Activated effector memory CD4-positive, alpha-beta T cell treated with anti-CD3 and anti-CD28 coated beads, Interleukin-2, amount 50 U/mL, for 16 hours (primary cell): ENCODE measurements around the gene AKAP9.
"Not testable (repeated sequence)": the region's sequence is repeated elsewhere in the genome, so short reads cannot be mapped to it uniquely, and the experiment has no call there.

ENCODE experiments used
- DNase-seq: peaks from one replicate; pipeline ENCODE4 v3.0.0-alpha.2; 2020

The AKAP9 gene

GRCh38 chr7:91940572-91941341 lies at the start of gene AKAP9:
AKAP9 (plus strand) TSS chr7:91940862; CDS start chr7:91941100, 238 bp downstream.
- peak; percentile 96 for DNase-seq

DNA sequence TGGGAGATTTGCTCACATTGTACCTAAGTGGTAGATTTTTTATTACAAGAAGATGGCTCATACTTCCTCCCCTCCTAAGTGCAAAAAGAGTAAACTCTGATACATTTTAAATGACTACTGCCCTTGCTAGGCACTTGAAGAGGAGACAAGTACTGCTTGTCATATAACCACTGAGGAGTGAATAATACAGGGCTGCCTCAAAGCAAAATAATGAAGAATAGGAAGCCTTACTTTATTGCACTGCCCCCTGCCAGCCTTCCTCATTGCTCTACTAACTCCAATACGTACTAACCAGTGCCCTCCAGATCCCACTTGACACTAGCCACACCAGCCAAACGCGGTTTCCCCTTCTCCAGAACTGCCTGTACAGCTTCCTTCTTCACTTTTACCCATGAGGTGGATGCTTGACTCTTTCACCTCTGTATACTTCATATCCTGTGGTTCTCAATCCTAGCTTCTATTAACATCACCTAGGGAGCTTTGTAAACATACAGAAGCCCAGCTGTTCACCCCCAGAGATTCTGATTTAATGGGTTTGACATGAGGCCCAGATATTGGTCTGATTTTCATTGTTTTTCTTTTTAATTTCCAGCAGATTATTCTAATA lies 48.5 kb upstream of the AKAP9 start:
- no peak for DNase-seq

DNA sequence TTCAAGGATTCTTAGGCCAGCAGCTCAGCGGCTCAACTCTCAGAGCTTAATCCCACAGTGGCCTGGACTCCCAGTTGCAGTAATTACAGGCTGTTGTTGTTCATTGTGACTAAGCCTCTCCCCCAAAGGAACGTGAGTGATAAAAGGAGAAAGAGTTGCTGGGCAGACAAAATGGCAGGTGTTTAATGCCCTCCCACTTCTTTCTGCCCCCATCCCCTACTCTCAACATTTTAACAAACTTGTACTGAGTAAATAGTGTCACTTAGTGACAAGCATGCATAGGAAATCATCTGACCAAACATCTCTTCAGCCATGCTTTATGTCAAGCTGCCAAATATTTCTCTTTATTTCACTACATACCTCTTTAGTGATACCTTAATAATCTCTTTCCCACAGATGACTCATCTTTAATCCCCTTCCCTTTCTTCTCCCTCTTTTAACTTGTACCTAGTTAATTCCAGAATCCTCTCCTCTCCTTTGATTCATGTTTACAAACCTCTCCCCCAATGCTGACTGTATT lies 47.8 kb upstream of the AKAP9 start:
- no peak for DNase-seq

GRCh38 chr7:91893699-91894098 lies 47.0 kb upstream of the AKAP9 start:
- DNase-seq, result not testable (repeated sequence)

DNA sequence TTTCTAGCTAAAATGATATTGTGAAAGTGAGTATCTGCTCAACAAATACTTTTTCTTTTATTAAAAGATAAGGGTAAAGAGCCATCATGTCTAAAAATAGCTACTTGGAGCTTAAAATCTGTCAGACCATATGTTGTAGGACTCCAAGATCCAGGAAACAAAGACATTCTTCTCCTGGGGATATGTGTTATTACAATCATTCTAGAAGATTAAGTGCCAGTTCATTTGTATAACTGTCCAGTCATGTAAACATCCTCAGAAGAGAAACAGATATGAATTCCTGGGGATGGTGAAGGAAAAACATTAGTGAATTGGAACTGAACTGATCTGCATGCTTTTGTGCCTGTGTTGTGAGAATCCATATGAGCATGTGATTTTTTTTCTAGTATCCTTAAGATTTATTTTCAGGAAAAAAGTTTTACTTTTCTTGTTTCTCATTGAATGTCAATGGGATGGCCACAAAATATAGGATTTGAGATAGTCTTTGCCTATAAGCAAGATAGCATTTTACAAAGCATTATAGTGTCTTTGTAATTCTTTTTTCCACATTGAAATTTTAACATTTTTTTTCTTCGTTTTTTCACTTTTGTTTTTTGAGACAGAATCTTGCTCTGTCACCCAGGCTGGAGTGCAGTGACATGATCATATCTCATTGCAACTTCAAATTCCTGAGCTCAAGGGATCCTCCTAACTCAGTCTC lies 45.7 kb upstream of the AKAP9 start:
- no peak for DNase-seq

GRCh38 chr7:91898240-91898992 lies 42.2 kb upstream of the AKAP9 start:
- no peak for DNase-seq

DNA sequence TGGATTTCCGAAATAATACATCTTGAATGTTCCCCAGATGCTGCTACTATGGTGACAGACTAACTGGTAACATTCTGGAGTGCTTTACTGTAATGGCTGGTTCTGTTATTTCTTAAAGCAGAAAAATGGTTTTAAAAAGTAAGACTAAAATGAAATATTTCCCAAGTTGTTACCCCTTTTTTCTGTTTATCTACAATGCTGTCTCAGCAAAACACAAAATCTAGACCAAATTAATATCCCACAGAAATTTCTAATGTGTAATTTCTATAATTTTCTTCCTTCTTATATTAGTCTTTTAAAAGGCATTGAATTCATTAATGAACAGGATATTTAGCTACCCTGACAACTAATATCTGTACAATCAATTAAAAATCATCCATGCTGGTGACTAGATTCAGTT lies 41.1 kb upstream of the AKAP9 start:
- DNase-seq, result no peak

GRCh38 chr7:91910171-91910570 lies 30.5 kb upstream of the AKAP9 start:
- DNase-seq, result no peak

GRCh38 chr7:91911121-91911520 lies 29.5 kb upstream of the AKAP9 start:
- DNase-seq, result no peak

DNA sequence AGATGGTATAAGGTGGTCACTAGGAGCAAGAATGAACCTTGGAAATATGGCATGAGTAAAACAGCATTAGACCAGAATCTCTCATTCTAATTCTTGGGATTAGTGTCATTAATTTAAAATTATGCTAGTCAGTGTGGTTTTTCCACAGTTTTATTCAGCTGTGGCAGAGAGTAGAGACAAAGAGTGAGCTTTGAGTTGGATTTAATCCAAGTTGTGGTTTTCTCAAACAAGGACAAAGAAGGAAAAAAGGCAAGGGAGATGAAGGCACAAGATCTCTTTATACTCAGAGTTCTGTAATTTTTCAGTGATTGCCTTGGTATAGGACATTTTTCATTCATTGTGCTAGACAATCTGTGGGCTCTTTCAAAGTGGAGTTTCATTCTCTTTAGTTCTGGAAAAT lies 28.2 kb upstream of the AKAP9 start:
- no peak for DNase-seq

- DNase-seq, result no peak
Measured at GRCh38 chr7:91913612-91914011, 27.1 kb upstream of the AKAP9 start.

GRCh38 chr7:91915401-91916050 lies 25.1 kb upstream of the AKAP9 start:
- no peak for DNase-seq

GRCh38 chr7:91916051-91916440 lies 24.6 kb upstream of the AKAP9 start:
- DNase-seq, result no peak

GRCh38 chr7:91918356-91918755 lies 22.3 kb upstream of the AKAP9 start:
- no peak for DNase-seq

- DNase-seq, result no peak
Measured at GRCh38 chr7:91922857-91923256, 17.8 kb upstream of the AKAP9 start.

- no peak for DNase-seq
Measured at GRCh38 chr7:91927912-91928311, 12.8 kb upstream of the AKAP9 start.

DNA sequence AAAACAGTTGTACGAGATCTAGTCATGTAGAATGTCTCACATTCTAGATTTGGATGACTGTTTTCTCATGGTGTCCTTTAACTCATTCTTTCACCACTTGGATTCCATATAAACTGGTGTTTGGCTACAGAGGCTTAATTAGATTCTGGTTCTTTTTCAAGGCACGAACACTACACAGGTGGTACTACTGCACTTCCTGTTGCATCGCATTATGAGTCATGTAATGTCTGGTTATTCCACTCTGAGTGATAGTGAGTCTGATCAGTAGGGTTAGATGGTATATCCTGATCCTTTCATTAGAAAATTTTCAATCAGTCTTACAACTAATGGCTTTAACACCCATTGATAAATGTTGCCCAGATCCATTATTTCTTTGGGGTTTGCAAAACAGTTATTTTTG lies 11.2 kb upstream of the AKAP9 start:
- DNase-seq, result no peak

DNA sequence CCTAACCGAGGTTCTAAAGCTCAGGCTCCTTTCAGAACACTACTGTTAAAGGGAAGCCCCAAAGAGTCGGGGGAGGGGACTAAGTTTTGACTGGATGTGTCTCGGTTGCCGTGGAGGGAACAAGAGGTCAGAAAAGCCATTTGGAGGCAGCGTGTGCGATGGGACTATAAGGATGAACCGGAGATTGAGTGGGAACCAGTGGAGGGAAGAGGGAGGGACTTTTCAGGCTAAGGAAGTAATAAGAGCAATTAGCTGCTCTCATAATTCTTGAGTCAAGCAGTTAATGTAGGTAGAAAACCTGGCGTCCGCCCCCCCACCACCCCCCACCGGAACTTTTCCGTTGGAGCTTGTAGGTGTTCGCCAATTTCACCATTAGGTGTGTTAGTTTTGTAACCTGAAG lies 491 bp upstream of the AKAP9 start:
- peak; percentile 65 for DNase-seq

- peak; percentile 72 for DNase-seq
Measured at GRCh38 chr7:91941450-91941849, 788 bp downstream of the AKAP9 start.

DNA sequence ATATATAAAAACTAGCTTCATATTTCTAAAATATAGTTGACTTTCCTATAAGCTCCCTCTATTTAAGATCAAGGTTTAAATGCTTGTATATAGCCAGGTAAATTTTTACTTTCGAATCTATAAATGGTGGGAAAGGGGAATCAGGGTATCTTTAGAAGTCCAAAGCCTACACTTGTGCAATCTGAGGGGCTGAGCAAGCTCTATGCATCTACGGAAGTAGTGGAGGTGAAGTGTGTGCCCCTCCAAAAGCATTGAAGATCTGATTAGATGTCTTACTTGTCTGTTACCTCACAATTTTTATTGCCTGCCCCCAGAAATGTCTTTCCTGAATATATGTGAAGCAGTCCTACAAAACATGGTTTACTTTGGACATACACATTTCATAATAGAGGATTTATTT lies 1.6 kb downstream of the AKAP9 start:
- no peak for DNase-seq

DNA sequence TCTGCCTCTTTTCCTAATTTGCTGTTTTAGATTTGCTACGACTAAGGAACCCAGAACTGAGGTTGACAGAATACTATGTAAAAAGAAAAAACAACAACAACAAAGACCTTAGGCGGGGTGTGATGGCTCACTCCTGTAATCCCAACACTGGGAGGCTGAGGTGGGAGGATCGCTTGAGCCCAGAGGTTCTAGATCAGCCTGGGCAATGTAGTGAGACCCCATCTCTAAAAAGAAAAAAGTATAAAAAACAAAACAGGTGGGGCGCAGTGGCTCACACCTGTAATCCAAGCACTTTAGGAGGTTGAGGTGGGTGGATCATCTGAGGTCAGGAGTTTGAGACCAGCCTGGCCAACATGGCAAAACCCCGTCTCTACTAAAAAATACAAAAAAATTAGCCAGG lies 4.3 kb downstream of the AKAP9 start:
- not testable (repeated sequence) for DNase-seq

- no peak for DNase-seq
Measured at GRCh38 chr7:91945476-91945875, 4.8 kb downstream of the AKAP9 start.

DNA sequence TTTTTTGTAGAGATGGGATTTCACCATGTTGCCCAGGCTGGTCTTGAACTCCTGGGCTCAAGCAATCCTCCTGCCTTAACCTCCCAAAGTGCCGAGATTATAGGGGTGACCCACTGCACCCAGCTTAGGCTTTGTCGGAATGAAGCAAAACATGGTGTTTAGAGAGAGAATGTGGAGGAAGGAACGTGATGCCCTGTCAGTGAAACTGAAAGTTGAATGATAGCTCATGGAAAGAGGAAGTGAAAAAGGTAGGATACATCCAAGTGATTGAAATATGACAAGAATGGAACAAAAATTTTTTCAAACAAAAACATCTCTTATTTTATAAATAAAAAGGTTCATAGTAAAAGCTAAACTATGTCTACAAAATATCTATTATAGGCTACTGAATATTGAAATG lies 5.9 kb downstream of the AKAP9 start:
- DNase-seq, result no peak
